HepG2 (cell line): ENCODE results near the gene CFAP100. TPM values are rescaled to one million over a fixed set of nuclear protein-coding genes. Genes with fewer than 3 reads are reported as not detected.

ENCODE experiments used
- ATAC-seq: fragments of 200-7000 bp; cut with Tn5 transposase; 3 replicates; pipeline ENCODE4 v1.9.1; 2020; ENCODE audit warnings: mild to moderate bottlenecking, moderate library complexity
- BruUV-seq: library from RNA; stranded (reverse); fragments of 400-500 nt; replicated peaks from 2 replicates; lab custom pipeline; 2021; lab: Mats Ljungman, UMichigan
- CTCF ChIA-PET: fragments of 300-600 bp; formaldehyde crosslinking; extraction: SDS; loops from one replicate; lab custom pipeline; 2021; ENCODE audit warnings: low total read pairs, inconsistent platforms, low intra/inter-chr PET ratio; lab: Yijun Ruan, JAX
- POLR2A ChIA-PET: fragments of 350-600 bp; sonication (Branson Sonifier 250); formaldehyde crosslinking; loops from one replicate; lab custom pipeline; 2020; ENCODE audit warnings: antibody characterized with exemption, inconsistent platforms; lab: Yijun Ruan, JAX
- DNase-seq: peaks from one replicate; pipeline ENCODE4 v3.0.0-alpha.2; 2015; ENCODE audit warnings: low spot score
- FAIRE-seq: peaks from 3 replicates; lab custom pipeline; 2011; peaks lifted over from hg19 to GRCh38; lab: Jason Lieb, UNC
- H2AFZ ChIP-seq: one replicate; pipeline ENCODE4 v1.6.1; 2011; ENCODE audit warnings: low read length, inconsistent platforms
- H3K27ac ChIP-seq: fragments of 300-600 bp; 3 replicates; pipeline ENCODE4 v1.8.0; 2011; ENCODE audit warnings: mixed run types, mild to moderate bottlenecking, mixed read lengths, low read length, inconsistent platforms; ENCODE audit not compliant: insufficient read depth; ENCODE audit errors: extremely low read length
- H3K27me3 ChIP-seq, 2 experiments: fragments of 200-600 bp in 1 of 2; 2 replicates in 1 of 2; 3 replicates in 1 of 2; pipeline versions ENCODE4 v1.6.0 to v1.8.0; 2011; ENCODE audit warnings: low read length in 2 of 2, mild to moderate bottlenecking in 2 of 2, moderate library complexity in 2 of 2, inconsistent platforms in 1 of 2; ENCODE audit not compliant: insufficient read depth in 2 of 2, control insufficient read depth in 1 of 2
- H3K36me3 ChIP-seq, 2 experiments: fragments of 200-600 bp in 1 of 2; replicated peaks in 1 of 2; 2 replicates in 1 of 2; 3 replicates in 1 of 2; pipeline versions ENCODE4 v1.5.1 to v1.8.0; 2011; ENCODE audit warnings: low read length in 2 of 2, inconsistent platforms in 1 of 2; ENCODE audit not compliant: insufficient read depth in 2 of 2, control insufficient read depth in 1 of 2
- H3K4me1 ChIP-seq: 2 replicates; pipeline ENCODE4 v1.5.1; 2012; ENCODE audit warnings: low read length, inconsistent platforms; ENCODE audit not compliant: insufficient read depth
- H3K4me2 ChIP-seq: 2 replicates; pipeline ENCODE4 v1.6.0; 2011; ENCODE audit warnings: low read depth, low read length, inconsistent platforms
- H3K4me3 ChIP-seq, 3 experiments: fragments of 200-600 bp in 1 of 3; sonication (generic), shearing (Covaris generic) in 1 of 3; replicated peaks in 1 of 3; 2 replicates each; pipeline ENCODE4 v1.5.1; 2011 to 2016; ENCODE audit warnings: low read length in 3 of 3, inconsistent platforms in 2 of 3, low read depth in 2 of 3, mild to moderate bottlenecking in 2 of 3, control low read depth in 1 of 3, mixed read lengths in 1 of 3; ENCODE audit not compliant: insufficient read depth in 1 of 3
- H3K79me2 ChIP-seq: one replicate; pipeline ENCODE4 v1.6.1; 2011; ENCODE audit warnings: low read length, inconsistent platforms; ENCODE audit not compliant: insufficient read depth
- H3K9ac ChIP-seq: 2 replicates; pipeline ENCODE4 v1.6.0; 2011; ENCODE audit warnings: mild to moderate bottlenecking, low read depth, low read length, inconsistent platforms; ENCODE audit not compliant: insufficient read depth
- H3K9me3 ChIP-seq: 2 replicates; pipeline ENCODE4 v1.5.1; 2012; ENCODE audit warnings: mild to moderate bottlenecking, low read length
- H4K20me1 ChIP-seq: 2 replicates; pipeline ENCODE4 v1.6.0; 2011; ENCODE audit warnings: inconsistent platforms, mild to moderate bottlenecking, low read length, moderate library complexity; ENCODE audit not compliant: insufficient read depth
- MEIS2 ChIP-seq: sonication (generic); formaldehyde crosslinking; IDR thresholded peaks from 2 replicates; pipeline ENCODE4 v1.9.0; 2021; ENCODE audit warnings: mild to moderate bottlenecking, missing genetic modification reagents
- NCOA1 ChIP-seq: sonication (generic); formaldehyde crosslinking; IDR thresholded peaks from 2 replicates; pipeline ENCODE4 v1.9.0; 2021; ENCODE audit warnings: missing genetic modification reagents
- PHF20 ChIP-seq: sonication (generic); formaldehyde crosslinking; IDR thresholded peaks from 2 replicates; pipeline ENCODE4 v1.5.0; 2020; ENCODE audit warnings: mild to moderate bottlenecking, missing genetic modification reagents
- SP4 ChIP-seq: sonication (generic); formaldehyde crosslinking; IDR thresholded peaks from 2 replicates; pipeline ENCODE4 v1.8.1; 2023; ENCODE audit warnings: mild to moderate bottlenecking, missing genetic modification reagents
- ZNF549 ChIP-seq: sonication (generic); formaldehyde crosslinking; IDR thresholded peaks from 2 replicates; pipeline ENCODE4 v1.5.0; 2020; ENCODE audit warnings: missing genetic modification reagents
- WGBS: methylation state at CpG from one replicate; pipeline ENCODE4 v1.1.6; 2017; ENCODE audit warnings: low lambda C conversion rate; 5-methylcytosine and 5-hydroxymethylcytosine counted together
- in situ Hi-C: cut with HindIII; loops from 2 replicates; pipeline ENCODE4 v1.10.0; 2017; ENCODE audit warnings: low pct_unique_long_range_greater_than_20kb; ENCODE audit not compliant: extremely low pct_ligation_motif_present
- intact Hi-C: fragments of 100-400 bp; cut with micrococcal nuclease; formaldehyde crosslinking; loops from one replicate; pipeline ENCODE4 v1.10.0; 2022; ENCODE audit not compliant: unreplicated experiment
- polyA plus RNA-seq, 8 experiments: library from polyadenylated mRNA; depleted of rRNA in 3 of 8; stranded (reverse) in 7 of 8; unstranded in 1 of 8; fragments of >200 nt; fragmentation: Illumina TruSeq in 4 of 8; extraction: Trizol in 4 of 8; gene quantifications; 2 replicates each; pipeline versions ENCODE4 v1.2.1 to v1.2.3, GENCODE V29; 2011 to 2016; ENCODE audit warnings: low read depth in 4 of 8, missing spikeins in 1 of 8, mixed read lengths in 1 of 8; ENCODE audit not compliant: insufficient read depth in 1 of 8
- total RNA-seq, 5 experiments: library from RNA; depleted of rRNA; stranded (reverse); fragments of >200 nt; fragmentation: Illumina TruSeq; extraction: Trizol; gene quantifications; 2 replicates each; pipeline ENCODE4 v1.2.3, GENCODE V29; 2016; ENCODE audit warnings: low read depth in 1 of 5
- TF ChIP-seq, protein P1 (sequence below): sonication (generic); formaldehyde crosslinking; IDR thresholded peaks from 2 replicates; pipeline ENCODE4 v1.4.0; 2020; ENCODE audit warnings: missing genetic modification reagents
- TF ChIP-seq, protein P2 (sequence below): sonication (generic); formaldehyde crosslinking; IDR thresholded peaks from 2 replicates; pipeline ENCODE4 v1.8.1; 2023; ENCODE audit warnings: mild to moderate bottlenecking, missing genetic modification reagents
- TF ChIP-seq, protein P3 (sequence below): sonication (generic); formaldehyde crosslinking; IDR thresholded peaks from 2 replicates; pipeline ENCODE4 v1.5.1; 2020; ENCODE audit warnings: mild to moderate bottlenecking, missing genetic modification reagents
- TF ChIP-seq, protein P4 (sequence below): sonication (generic); formaldehyde crosslinking; conservative IDR thresholded peaks from 2 replicates; pipeline ENCODE4 v1.4.0; 2020; ENCODE audit warnings: missing genetic modification reagents
- TF ChIP-seq, protein P5 (sequence below): sonication (generic); formaldehyde crosslinking; IDR thresholded peaks from 2 replicates; pipeline ENCODE4 v1.4.0; 2020; ENCODE audit warnings: missing genetic modification reagents

Gene CFAP100
- total and polyA plus RNA-seq, 2 of the 13 experiments (the other 11 are each of a cell fraction or from before 2014, with no cell fraction given): 0.32 TPM; not detected in 1

DNA sequence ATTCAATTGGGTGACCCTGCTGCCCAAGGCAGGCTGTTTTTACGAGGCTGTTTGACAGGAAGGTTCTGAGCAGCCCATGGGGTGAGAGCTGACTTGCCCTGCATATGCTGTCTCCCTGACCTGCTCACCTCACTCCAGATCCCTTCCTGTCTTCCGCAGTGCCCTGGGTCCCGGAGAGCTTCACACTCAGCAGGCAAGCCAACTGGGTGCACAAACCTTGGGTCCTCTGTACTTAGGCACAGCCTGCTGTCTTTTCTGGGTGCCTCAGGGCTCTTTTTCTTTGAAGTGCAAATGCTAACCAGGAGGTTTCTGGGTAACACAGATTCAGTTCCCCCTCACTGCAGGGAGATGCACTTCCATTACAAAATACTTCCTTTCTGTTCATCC, 48.1 kb downstream of the CFAP100 start:
- 97% methylated on average over 3 of the region's 3 CpGs for WGBS
- H4K20me1 ChIP-seq: 0 out of 2 replicates have a peak, but pooled peaks cover 3% of the 10 kb centered on the region
- DNase-seq: no peak
- intact Hi-C loops (no loop called here), in situ Hi-C loops (no loop called here)
- peaks cover 9 to 35% of the 10 kb centered on the region in 2 experiments; a peak in 4 of 5 replicates for H3K36me3 ChIP-seq
- no peak for FAIRE-seq
- ChIA-PET POLR2A (no interaction called here), CTCF (no interaction called here)
- no peak overlapping the region for H3K4me2 ChIP-seq
- H3K9me3 ChIP-seq: no peaks in the 10 kb centered on the region
- H2AFZ ChIP-seq: no peak overlapping the region
- H3K4me1 ChIP-seq: peaks cover 17% of the 10 kb centered on the region
- no peak overlapping the region for H3K4me3 ChIP-seq
- no peak overlapping the region for H3K27ac ChIP-seq
- no peaks in the 10 kb centered on the region for H3K79me2 ChIP-seq
- TF ChIP-seq PHF20 (CRISPR knock-in tag): no peak
- no peak for TF ChIP-seq ZNF549 (CRISPR knock-in tag)
- TF ChIP-seq, protein P1, sequence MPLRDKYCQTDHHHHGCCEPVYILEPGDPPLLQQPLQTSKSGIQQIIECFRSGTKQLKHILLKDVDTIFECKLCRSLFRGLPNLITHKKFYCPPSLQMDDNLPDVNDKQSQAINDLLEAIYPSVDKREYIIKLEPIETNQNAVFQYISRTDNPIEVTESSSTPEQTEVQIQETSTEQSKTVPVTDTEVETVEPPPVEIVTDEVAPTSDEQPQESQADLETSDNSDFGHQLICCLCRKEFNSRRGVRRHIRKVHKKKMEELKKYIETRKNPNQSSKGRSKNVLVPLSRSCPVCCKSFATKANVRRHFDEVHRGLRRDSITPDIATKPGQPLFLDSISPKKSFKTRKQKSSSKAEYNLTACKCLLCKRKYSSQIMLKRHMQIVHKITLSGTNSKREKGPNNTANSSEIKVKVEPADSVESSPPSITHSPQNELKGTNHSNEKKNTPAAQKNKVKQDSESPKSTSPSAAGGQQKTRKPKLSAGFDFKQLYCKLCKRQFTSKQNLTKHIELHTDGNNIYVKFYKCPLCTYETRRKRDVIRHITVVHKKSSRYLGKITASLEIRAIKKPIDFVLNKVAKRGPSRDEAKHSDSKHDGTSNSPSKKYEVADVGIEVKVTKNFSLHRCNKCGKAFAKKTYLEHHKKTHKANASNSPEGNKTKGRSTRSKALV (CRISPR knock-in tag): no peak
- TF ChIP-seq NCOA1 (CRISPR knock-in tag): no peak
- TF ChIP-seq, protein P2, sequence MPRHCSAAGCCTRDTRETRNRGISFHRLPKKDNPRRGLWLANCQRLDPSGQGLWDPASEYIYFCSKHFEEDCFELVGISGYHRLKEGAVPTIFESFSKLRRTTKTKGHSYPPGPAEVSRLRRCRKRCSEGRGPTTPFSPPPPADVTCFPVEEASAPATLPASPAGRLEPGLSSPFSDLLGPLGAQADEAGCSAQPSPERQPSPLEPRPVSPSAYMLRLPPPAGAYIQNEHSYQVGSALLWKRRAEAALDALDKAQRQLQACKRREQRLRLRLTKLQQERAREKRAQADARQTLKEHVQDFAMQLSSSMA (CRISPR knock-in tag): no peak
- TF ChIP-seq MEIS2 (CRISPR knock-in tag): no peak
- no peak for TF ChIP-seq SP4 (CRISPR knock-in tag)
- TF ChIP-seq, protein P3, sequence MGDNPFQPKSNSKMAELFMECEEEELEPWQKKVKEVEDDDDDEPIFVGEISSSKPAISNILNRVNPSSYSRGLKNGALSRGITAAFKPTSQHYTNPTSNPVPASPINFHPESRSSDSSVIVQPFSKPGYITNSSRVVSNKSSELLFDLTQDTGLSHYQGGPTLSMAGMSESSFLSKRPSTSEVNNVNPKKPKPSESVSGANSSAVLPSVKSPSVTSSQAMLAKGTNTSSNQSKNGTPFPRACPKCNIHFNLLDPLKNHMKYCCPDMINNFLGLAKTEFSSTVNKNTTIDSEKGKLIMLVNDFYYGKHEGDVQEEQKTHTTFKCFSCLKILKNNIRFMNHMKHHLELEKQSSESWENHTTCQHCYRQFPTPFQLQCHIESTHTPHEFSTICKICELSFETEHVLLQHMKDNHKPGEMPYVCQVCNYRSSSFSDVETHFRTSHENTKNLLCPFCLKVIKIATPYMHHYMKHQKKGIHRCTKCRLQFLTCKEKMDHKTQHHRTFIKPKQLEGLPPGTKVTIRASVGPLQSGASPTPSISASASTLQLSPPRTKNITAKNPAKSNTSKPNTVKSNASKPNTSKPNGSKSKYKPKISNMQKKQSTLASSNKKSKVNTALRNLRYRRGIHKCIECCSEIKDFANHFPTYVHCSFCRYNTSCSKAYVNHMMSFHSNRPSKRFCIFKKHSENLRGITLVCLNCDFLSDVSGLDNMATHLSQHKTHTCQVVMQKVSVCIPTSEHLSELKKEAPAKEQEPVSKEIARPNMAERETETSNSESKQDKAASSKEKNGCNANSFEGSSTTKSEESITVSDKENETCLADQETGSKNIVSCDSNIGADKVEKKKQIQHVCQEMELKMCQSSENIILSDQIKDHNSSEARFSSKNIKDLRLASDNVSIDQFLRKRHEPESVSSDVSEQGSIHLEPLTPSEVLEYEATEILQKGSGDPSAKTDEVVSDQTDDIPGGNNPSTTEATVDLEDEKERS (CRISPR knock-in tag): no peak
- TF ChIP-seq, protein P4, sequence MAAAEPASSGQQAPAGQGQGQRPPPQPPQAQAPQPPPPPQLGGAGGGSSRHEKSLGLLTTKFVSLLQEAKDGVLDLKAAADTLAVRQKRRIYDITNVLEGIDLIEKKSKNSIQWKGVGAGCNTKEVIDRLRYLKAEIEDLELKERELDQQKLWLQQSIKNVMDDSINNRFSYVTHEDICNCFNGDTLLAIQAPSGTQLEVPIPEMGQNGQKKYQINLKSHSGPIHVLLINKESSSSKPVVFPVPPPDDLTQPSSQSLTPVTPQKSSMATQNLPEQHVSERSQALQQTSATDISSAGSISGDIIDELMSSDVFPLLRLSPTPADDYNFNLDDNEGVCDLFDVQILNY: no peak
- TF ChIP-seq, protein P5, sequence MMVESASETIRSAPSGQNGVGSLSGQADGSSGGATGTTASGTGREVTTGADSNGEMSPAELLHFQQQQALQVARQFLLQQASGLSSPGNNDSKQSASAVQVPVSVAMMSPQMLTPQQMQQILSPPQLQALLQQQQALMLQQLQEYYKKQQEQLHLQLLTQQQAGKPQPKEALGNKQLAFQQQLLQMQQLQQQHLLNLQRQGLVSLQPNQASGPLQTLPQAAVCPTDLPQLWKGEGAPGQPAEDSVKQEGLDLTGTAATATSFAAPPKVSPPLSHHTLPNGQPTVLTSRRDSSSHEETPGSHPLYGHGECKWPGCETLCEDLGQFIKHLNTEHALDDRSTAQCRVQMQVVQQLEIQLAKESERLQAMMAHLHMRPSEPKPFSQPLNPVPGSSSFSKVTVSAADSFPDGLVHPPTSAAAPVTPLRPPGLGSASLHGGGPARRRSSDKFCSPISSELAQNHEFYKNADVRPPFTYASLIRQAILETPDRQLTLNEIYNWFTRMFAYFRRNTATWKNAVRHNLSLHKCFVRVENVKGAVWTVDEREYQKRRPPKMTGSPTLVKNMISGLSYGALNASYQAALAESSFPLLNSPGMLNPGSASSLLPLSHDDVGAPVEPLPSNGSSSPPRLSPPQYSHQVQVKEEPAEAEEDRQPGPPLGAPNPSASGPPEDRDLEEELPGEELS: no peak
- H3K27me3 ChIP-seq: no peaks in the 10 kb centered on the region
- ATAC-seq: no peak
- no TSS peak for BruUV-seq
- H3K9ac ChIP-seq: no peak overlapping the region
